Suprapubic skin (tissue), 4 donors: ENCODE measurements around the gene RASGEF1B.

ENCODE experiments used
- CTCF ChIP-seq, 2 donors: fragments of 200-600 bp in 1 of 2; fragments of 450-650 bp in 1 of 2; sonication (generic) in 1 of 2; IDR thresholded peaks; one replicate each; pipeline ENCODE4 v1.5.1; 2016 to 2019; ENCODE audit warnings: antibody characterized with exemption in 2 of 2, mild to moderate bottlenecking in 1 of 2, moderate library complexity in 1 of 2
- EP300 ChIP-seq: sonication (generic); formaldehyde crosslinking; IDR thresholded peaks from one replicate; pipeline ENCODE4 v1.6.1; 2017; ENCODE audit warnings: antibody characterized with exemption
- POLR2A ChIP-seq, 2 donors: fragments of 450-650 bp; IDR thresholded peaks; one replicate each; pipeline ENCODE4 v1.6.1; 2017; ENCODE audit warnings: antibody characterized with exemption in 2 of 2, mild to moderate bottlenecking in 2 of 2, moderate library complexity in 2 of 2
- POLR2AphosphoS5 ChIP-seq, 3 donors: sonication (generic); formaldehyde crosslinking; IDR thresholded peaks; one replicate each; pipeline ENCODE4 v1.6.1; 2017; ENCODE audit warnings: antibody characterized with exemption in 3 of 3

DNA sequence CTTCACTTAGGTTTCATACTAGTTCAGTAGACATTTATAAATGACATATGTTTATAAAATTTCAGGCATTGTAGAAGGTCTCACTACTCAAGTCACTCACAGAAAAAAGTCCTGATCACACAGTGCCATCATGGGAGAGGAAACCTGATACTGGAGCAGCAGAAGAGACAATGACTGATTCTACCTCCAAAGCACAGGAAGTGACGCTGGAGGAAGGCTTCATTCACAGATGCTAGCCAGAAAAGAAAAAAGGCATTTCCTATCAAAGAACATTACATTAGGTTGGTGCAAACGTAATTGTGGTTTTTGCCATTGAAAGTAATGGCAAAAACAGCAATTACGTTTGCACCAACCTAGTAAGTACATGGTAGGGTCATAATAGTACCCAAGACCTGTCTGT lies 79.5 kb downstream of the RASGEF1B start:
- TF ChIP-seq CTCF (IDR thresholded peaks at IDR 0.05) (no peak), POLR2A (IDR thresholded peaks at IDR 0.05) (no peak), POLR2AphosphoS5 (IDR thresholded peaks at IDR 0.05) (no peak), EP300 (no peak)
